ENCODE results near the gene TXNDC11. TPM values are rescaled to one million over a fixed set of nuclear protein-coding genes. Genes with fewer than 3 reads are reported as not detected.
A peak's percentile ranks its signal among the peaks of the same experiment; 100 is the strongest.

TXNDC11 gene
- total RNA-seq, 3 donors from 2014 or later = 38.6 to 53.7 (median 47.9) TPM

GRCh38 chr16:11639925-11640899 lies 102.4 kb downstream of the TXNDC11 start:
- no peaks in the 10 kb centered on the region for H3K36me3 ChIP-seq
- peaks cover 0 to 10% of the 10 kb centered on the region in 2 donors for H3K4me1 ChIP-seq
- no peaks in the 10 kb centered on the region for H3K27me3 ChIP-seq
- peak; percentile 64 to 90 for DNase-seq (ENCODE audit: low spot score in 2 of 2)
- H3K9me3 ChIP-seq = no peaks in the 10 kb centered on the region
- peak; percentile 95 to 98 (median 95) for TF ChIP-seq POLR2AphosphoS5 (IDR thresholded peaks at IDR 0.05)
- TF ChIP-seq POLR2A (IDR thresholded peaks at IDR 0.05) = no peak
- peak overlapping the region; percentile 95 for H3K27ac ChIP-seq
- intact Hi-C loops (cut with DNase I; ENCODE audit: low total_unique reads) = no loop called here
- H3K4me3 ChIP-seq = peak overlapping the region in 2 of 3 donors; percentile 5 to 29

DNA sequence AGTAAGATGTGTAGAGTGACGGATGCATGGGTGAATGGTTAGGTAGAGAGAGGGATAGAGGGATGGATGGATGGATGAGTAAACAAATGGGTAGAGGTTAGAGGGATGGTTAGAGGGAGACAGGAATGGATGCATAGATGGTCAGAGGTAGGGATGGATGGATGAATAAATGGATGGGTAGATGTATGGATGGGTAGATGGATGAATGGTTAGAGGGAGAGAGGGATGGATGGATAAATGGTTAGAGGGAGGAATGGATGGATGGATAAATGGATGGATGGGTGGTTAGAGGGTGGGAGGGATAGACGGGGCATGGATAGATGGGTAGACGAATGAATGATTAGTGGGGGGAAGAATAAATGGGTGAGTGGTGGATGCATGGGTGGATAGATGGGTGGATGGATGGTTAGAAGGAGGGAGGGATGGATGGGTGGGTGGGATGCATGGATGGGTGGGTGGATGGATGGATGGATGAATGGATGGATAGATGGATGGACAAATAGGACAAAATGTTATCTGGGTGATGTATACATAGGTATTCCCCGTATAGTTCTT lies 103.6 kb downstream of the TXNDC11 start:
- no peaks in the 10 kb centered on the region for H3K36me3 ChIP-seq
- intact Hi-C loops (cut with DNase I; ENCODE audit: low total_unique reads) = no loop called here
- H3K9me3 ChIP-seq = no peaks in the 10 kb centered on the region
- H3K4me3 ChIP-seq = no peak overlapping the region
- H3K27ac ChIP-seq = peak overlapping the region; percentile 7 to 95
- TF ChIP-seq POLR2A (IDR thresholded peaks at IDR 0.05) (no peak), POLR2AphosphoS5 (IDR thresholded peaks at IDR 0.05) (no peak)
- TF ChIP-seq, protein P1, sequence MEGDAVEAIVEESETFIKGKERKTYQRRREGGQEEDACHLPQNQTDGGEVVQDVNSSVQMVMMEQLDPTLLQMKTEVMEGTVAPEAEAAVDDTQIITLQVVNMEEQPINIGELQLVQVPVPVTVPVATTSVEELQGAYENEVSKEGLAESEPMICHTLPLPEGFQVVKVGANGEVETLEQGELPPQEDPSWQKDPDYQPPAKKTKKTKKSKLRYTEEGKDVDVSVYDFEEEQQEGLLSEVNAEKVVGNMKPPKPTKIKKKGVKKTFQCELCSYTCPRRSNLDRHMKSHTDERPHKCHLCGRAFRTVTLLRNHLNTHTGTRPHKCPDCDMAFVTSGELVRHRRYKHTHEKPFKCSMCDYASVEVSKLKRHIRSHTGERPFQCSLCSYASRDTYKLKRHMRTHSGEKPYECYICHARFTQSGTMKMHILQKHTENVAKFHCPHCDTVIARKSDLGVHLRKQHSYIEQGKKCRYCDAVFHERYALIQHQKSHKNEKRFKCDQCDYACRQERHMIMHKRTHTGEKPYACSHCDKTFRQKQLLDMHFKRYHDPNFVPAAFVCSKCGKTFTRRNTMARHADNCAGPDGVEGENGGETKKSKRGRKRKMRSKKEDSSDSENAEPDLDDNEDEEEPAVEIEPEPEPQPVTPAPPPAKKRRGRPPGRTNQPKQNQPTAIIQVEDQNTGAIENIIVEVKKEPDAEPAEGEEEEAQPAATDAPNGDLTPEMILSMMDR (IDR thresholded peaks at IDR 0.05) = no peak
- H3K4me1 ChIP-seq = peaks cover 0 to 10% of the 10 kb centered on the region in 2 donors
- no peak for DNase-seq (ENCODE audit: low spot score in 2 of 2)
- no peaks in the 10 kb centered on the region for H3K27me3 ChIP-seq

- H3K9me3 ChIP-seq = no peaks in the 10 kb centered on the region
- no peak overlapping the region for H3K27ac ChIP-seq
- no peak for TF ChIP-seq POLR2A (IDR thresholded peaks at IDR 0.05)
- TF ChIP-seq, protein P1 (IDR thresholded peaks at IDR 0.05) = no peak
- no peak for TF ChIP-seq POLR2AphosphoS5 (IDR thresholded peaks at IDR 0.05)
- H3K4me1 ChIP-seq = peaks cover 0 to 10% of the 10 kb centered on the region in 2 donors
- intact Hi-C loops (cut with DNase I; ENCODE audit: low total_unique reads) = no loop called here
- no peaks in the 10 kb centered on the region for H3K36me3 ChIP-seq
- DNase-seq (ENCODE audit: low spot score in 2 of 2) = no peak
- no peaks in the 10 kb centered on the region for H3K27me3 ChIP-seq
- H3K4me3 ChIP-seq = no peak overlapping the region
Observed at GRCh38 chr16:11638140-11638539, 104.5 kb downstream of the TXNDC11 start.

DNA sequence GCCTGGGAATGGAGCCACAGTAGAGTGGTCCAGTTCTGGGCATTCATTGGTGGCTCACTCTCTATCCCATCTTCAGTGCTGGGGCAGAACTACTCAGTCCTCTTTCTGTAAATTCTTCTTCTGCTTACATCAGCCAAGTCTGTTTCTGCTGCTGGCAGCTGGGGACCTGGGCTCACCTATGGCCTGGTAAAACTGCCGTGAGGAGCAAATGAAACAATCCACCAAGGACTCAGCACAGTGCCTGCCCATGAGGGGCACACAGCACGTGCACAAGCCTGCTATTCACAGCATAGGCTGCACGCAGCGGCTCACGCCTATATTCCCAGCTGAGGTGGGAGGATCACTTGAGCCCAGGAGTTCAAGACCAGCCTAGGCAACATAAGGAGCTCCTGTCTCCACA lies 105.3 kb downstream of the TXNDC11 start:
- Histone ChIP-seq H3K27ac (no peak overlapping the region), H3K36me3 (no peaks in the 10 kb centered on the region), H3K4me3 (no peak overlapping the region), H3K27me3 (no peaks in the 10 kb centered on the region), H3K9me3 (no peaks in the 10 kb centered on the region), H3K4me1 (peaks cover 7 to 14% of the 10 kb centered on the region in 2 donors)
- TF ChIP-seq POLR2A (IDR thresholded peaks at IDR 0.05) (no peak), POLR2AphosphoS5 (IDR thresholded peaks at IDR 0.05) (no peak)
- TF ChIP-seq, protein P1 (IDR thresholded peaks at IDR 0.05) = no peak
- intact Hi-C loops (cut with DNase I; ENCODE audit: low total_unique reads) = no loop called here
- no peak for DNase-seq (ENCODE audit: low spot score in 2 of 2)

DNA sequence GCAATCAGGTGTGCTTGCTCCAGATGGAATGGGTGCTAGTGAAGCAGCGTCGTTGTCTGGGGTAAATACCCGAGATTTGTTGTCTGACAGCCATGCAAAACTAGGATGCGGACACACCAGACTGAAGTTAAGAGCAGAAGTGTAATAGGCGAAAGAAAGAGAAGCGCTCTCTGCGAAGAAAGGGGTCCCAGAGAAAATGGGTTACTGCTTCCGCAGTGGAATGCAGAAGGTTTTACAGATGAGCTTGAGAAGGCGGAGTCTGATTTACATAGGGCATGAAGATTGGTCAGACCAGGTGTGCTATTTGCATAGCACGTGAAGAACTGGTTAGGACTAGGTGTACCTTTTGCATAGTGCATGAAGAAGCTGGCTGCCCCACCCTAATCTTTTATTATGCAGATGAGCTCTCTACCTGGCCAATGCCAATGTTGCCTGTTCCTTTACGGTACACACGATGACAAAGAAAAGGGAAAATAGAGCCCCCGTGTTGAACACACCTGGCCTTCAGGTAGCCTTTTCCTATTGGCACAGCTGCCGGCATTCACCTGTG lies 106.4 kb downstream of the TXNDC11 start:
- Histone ChIP-seq H3K36me3 (no peaks in the 10 kb centered on the region), H3K4me3 (no peak overlapping the region), H3K27ac (no peak overlapping the region), H3K9me3 (no peaks in the 10 kb centered on the region), H3K4me1 (peaks cover 11 to 13% of the 10 kb centered on the region in 2 donors), H3K27me3 (no peaks in the 10 kb centered on the region)
- intact Hi-C loops (cut with DNase I; ENCODE audit: low total_unique reads) = no loop called here
- DNase-seq (ENCODE audit: low spot score in 2 of 2) = no peak
- no peak for TF ChIP-seq POLR2AphosphoS5 (IDR thresholded peaks at IDR 0.05)
- TF ChIP-seq, protein P1 (IDR thresholded peaks at IDR 0.05) = no peak
- no peak for TF ChIP-seq POLR2A (IDR thresholded peaks at IDR 0.05)

Data from breast epithelium (tissue), 4 donors.